PFSK-1 (cell line): Measurements from ENCODE around the gene RTRAF.

Source experiments
- FOXP2 ChIP-seq: optimal IDR thresholded peaks from 2 replicates; pipeline ENCODE3; 2011; ENCODE audit warnings: borderline replicate concordance, control low read depth, inconsistent platforms; ENCODE audit not compliant: insufficient read depth; ENCODE audit errors: extremely low read length, extremely low read depth
- POLR2AphosphoS5 ChIP-seq: IDR thresholded peaks from 2 replicates; pipeline ENCODE4 v1.6.1; 2012; ENCODE audit warnings: low read depth, mild to moderate bottlenecking, control low read depth, low read length, moderate library complexity
- SIN3A ChIP-seq: IDR thresholded peaks from 2 replicates; pipeline ENCODE4 v1.6.1; 2012; ENCODE audit warnings: mild to moderate bottlenecking, low read length, moderate library complexity, borderline replicate concordance; ENCODE audit not compliant: insufficient read depth
- TAF1 ChIP-seq: IDR thresholded peaks from 2 replicates; pipeline ENCODE4 v1.6.1; 2012; ENCODE audit warnings: low read length, control low read depth, borderline replicate concordance; ENCODE audit not compliant: insufficient read depth
- TF ChIP-seq, protein P1 (sequence below), 2 experiments: IDR thresholded peaks; 2 replicates each; pipeline versions ENCODE4 v1.6.1 to v1.8.0; 2011 to 2012; ENCODE audit warnings: low read depth in 2 of 2, low read length in 2 of 2, control low read depth in 1 of 2, inconsistent platforms in 1 of 2, mild to moderate bottlenecking in 1 of 2, moderate library complexity in 1 of 2; ENCODE audit not compliant: insufficient read depth in 1 of 2

The RTRAF gene

DNA sequence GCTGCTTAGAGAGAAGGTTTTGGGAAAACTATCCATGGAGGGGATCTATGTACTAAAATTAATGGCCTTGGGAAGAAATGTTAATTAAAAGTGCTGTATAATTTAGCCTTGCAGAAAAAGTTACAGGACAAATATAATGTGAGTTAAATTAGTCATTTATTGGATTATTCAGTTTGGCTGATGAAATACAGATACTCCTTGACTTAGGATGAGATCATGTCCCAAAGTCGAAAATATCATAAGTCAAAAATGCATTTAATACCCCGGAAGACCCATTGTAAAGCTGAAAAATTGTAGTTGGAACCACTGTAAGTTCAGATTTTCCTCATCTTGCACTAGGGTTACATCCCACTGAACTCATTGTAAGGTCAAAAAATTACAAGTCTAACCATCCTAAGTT, 9.7 kb downstream of the RTRAF start:
- TF ChIP-seq, protein P1, sequence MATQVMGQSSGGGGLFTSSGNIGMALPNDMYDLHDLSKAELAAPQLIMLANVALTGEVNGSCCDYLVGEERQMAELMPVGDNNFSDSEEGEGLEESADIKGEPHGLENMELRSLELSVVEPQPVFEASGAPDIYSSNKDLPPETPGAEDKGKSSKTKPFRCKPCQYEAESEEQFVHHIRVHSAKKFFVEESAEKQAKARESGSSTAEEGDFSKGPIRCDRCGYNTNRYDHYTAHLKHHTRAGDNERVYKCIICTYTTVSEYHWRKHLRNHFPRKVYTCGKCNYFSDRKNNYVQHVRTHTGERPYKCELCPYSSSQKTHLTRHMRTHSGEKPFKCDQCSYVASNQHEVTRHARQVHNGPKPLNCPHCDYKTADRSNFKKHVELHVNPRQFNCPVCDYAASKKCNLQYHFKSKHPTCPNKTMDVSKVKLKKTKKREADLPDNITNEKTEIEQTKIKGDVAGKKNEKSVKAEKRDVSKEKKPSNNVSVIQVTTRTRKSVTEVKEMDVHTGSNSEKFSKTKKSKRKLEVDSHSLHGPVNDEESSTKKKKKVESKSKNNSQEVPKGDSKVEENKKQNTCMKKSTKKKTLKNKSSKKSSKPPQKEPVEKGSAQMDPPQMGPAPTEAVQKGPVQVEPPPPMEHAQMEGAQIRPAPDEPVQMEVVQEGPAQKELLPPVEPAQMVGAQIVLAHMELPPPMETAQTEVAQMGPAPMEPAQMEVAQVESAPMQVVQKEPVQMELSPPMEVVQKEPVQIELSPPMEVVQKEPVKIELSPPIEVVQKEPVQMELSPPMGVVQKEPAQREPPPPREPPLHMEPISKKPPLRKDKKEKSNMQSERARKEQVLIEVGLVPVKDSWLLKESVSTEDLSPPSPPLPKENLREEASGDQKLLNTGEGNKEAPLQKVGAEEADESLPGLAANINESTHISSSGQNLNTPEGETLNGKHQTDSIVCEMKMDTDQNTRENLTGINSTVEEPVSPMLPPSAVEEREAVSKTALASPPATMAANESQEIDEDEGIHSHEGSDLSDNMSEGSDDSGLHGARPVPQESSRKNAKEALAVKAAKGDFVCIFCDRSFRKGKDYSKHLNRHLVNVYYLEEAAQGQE (IDR thresholded peaks at IDR 0.05; ENCODE audit: insufficient read depth in 1 of 2, low read depth in 2 of 2, low read length in 2 of 2), result no peak
- TF ChIP-seq FOXP2 (no peak), POLR2AphosphoS5 (no peak), SIN3A (no peak), TAF1 (no peak)

- no peak for TF ChIP-seq SIN3A
- TF ChIP-seq, protein P1 (IDR thresholded peaks at IDR 0.05; ENCODE audit: insufficient read depth in 1 of 2, low read depth in 2 of 2, low read length in 2 of 2), result no peak
- TF ChIP-seq FOXP2, result no peak
- no peak for TF ChIP-seq TAF1
- TF ChIP-seq POLR2AphosphoS5, result no peak
Measured at GRCh38 chr14:52000019-52000582, 10.8 kb downstream of the RTRAF start.

DNA sequence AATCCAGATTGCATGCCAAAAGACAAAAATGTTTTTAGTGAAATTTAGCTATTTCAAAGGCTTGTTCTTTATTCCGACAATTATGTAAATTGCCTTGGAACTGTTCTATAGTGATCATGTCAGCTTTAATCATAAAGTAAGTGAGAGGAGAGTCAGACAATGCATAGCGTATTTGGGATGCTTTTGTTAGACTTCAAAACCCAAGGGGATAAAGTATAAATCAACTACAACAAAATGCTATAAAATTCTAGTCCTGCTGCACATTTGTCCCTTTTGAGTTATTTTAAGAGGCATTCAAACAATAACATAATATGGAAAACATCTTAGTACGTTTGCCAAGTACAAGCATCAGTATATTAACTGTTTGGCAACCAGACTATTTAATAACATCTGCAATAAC, 11.3 kb downstream of the RTRAF start:
- TF ChIP-seq, protein P1 (IDR thresholded peaks at IDR 0.05; ENCODE audit: insufficient read depth in 1 of 2, low read depth in 2 of 2, low read length in 2 of 2), result no peak
- no peak for TF ChIP-seq SIN3A
- TF ChIP-seq FOXP2, result no peak
- no peak for TF ChIP-seq POLR2AphosphoS5
- TF ChIP-seq TAF1, result no peak

- TF ChIP-seq, protein P1 (IDR thresholded peaks at IDR 0.05; ENCODE audit: insufficient read depth in 1 of 2, low read depth in 2 of 2, low read length in 2 of 2), result no peak
- TF ChIP-seq SIN3A (no peak), FOXP2 (no peak), TAF1 (no peak), POLR2AphosphoS5 (no peak)
Measured at GRCh38 chr14:52002542-52002941, 13.2 kb downstream of the RTRAF start.
